Transverse colon (tissue), 4 donors: ENCODE measurements around the gene RAPGEF1. TPM values are rescaled to one million over a fixed set of nuclear protein-coding genes. Genes with fewer than 3 reads are reported as not detected.

Experiments used
- DNase-seq: peaks from one replicate; pipeline ENCODE4 v3.0.0-alpha.2; 2019
- H3K27ac ChIP-seq, 4 donors: fragments of 200-600 bp; sonication (generic); 2 replicates each; pipeline ENCODE4 v1.5.1; 2016 to 2018; ENCODE audit warnings: inconsistent platforms in 4 of 4
- H3K27me3 ChIP-seq: fragments of 200-600 bp; sonication (generic); 2 replicates; pipeline ENCODE4 v1.5.1; 2017; ENCODE audit warnings: inconsistent platforms
- H3K36me3 ChIP-seq, 4 donors: fragments of 200-600 bp; sonication (generic); 2 replicates each; pipeline ENCODE4 v1.5.1; 2017 to 2019; ENCODE audit warnings: inconsistent platforms in 4 of 4
- H3K4me1 ChIP-seq, 4 donors: fragments of 200-600 bp; sonication (generic); 2 replicates each; pipeline ENCODE4 v1.5.1; 2017 to 2020; ENCODE audit warnings: inconsistent platforms in 4 of 4
- H3K4me3 ChIP-seq, 4 donors: fragments of 200-600 bp; sonication (generic); 1 replicate in 1 of 4; 2 replicates in 3 of 4; pipeline versions ENCODE4 v1.5.1 to v1.6.1; 2017 to 2019; ENCODE audit warnings: inconsistent platforms in 4 of 4
- H3K9me3 ChIP-seq, 2 donors: fragments of 200-600 bp; sonication (generic); 2 replicates each; pipeline ENCODE4 v1.5.1; 2017 to 2019; ENCODE audit warnings: inconsistent platforms in 2 of 2
- CTCF ChIP-seq, 5 experiments: fragments of 200-600 bp in 3 of 5; fragments of 450-650 bp in 2 of 5; sonication (generic) in 3 of 5; IDR thresholded peaks; 1 replicate in 2 of 5; 2 replicates in 3 of 5; pipeline ENCODE4 v1.5.1; 2016 to 2017; ENCODE audit warnings: antibody characterized with exemption in 5 of 5, inconsistent platforms in 3 of 5, mild to moderate bottlenecking in 2 of 5, moderate library complexity in 1 of 5
- EP300 ChIP-seq: sonication (generic); formaldehyde crosslinking; IDR thresholded peaks from one replicate; pipeline ENCODE4 v1.6.1; 2017; ENCODE audit warnings: antibody characterized with exemption, low read depth
- POLR2A ChIP-seq: fragments of 450-650 bp; IDR thresholded peaks from one replicate; pipeline ENCODE4 v1.6.1; 2016; ENCODE audit warnings: antibody characterized with exemption, mild to moderate bottlenecking, moderate library complexity
- POLR2AphosphoS5 ChIP-seq, 3 donors: sonication (generic); formaldehyde crosslinking; IDR thresholded peaks; one replicate each; pipeline ENCODE4 v1.6.1; 2016; ENCODE audit warnings: antibody characterized with exemption in 3 of 3
- WGBS, 2 donors: methylation state at CpG; one replicate each; pipeline ENCODE4 v1.1.5; 2018; ENCODE audit warnings: low coverage in 1 of 2; 5-methylcytosine and 5-hydroxymethylcytosine counted together
- in situ Hi-C, 4 donors: fragments of 200-750 bp; cut with MboI; loops; one replicate each; pipeline versions ENCODE4 v1.15.0 to v1.15.1; 2017; ENCODE audit warnings: low sequenced_read_pairs in 3 of 4, low pct_ligation_motif_present in 1 of 4, low pct_unique_long_range_greater_than_20kb in 1 of 4
- intact Hi-C: fragments of 100-400 bp; cut with DNase I; formaldehyde crosslinking; loops from one replicate; pipeline ENCODE4 v1.15.1; 2023; ENCODE audit warnings: low total_unique reads
- total RNA-seq, 4 donors: library from RNA; depleted of rRNA; stranded (reverse); fragments of >200 nt; gene quantifications; one replicate each; pipeline ENCODE4 v1.1.0, GENCODE V29; 2016

Gene RAPGEF1
- total RNA-seq, 4 donors from 2014 or later: 49.8 to 86.0 (median 55.1) TPM

GRCh38 chr9:131629825-131630204 lies 110.1 kb downstream of the RAPGEF1 start:
- TF ChIP-seq EP300 (no peak), POLR2A (no peak), CTCF (IDR thresholded peaks at IDR 0.05) (no peak), POLR2AphosphoS5 (IDR thresholded peaks at IDR 0.05) (no peak)
- peak overlapping the region; percentile 81 to 88 (median 83) for H3K27ac ChIP-seq
- DNase-seq: no peak
- in situ Hi-C loops (no loop called here), intact Hi-C loops (no loop called here)
- no peaks in the 10 kb centered on the region for H3K9me3 ChIP-seq
- no peak overlapping the region for H3K4me3 ChIP-seq
- H3K36me3 ChIP-seq: no peaks in the 10 kb centered on the region
- H3K4me1 ChIP-seq: peaks cover 8 to 62% (median 36%) of the 10 kb centered on the region in 4 donors
- no peaks in the 10 kb centered on the region for H3K27me3 ChIP-seq
- WGBS, 2 donors: 87 to 100% methylated on average over 1 to 4 of the region's 4 CpGs

GRCh38 chr9:131629226-131629500 lies 110.7 kb downstream of the RAPGEF1 start:
- no peak for TF ChIP-seq CTCF (IDR thresholded peaks at IDR 0.05)
- no peak for TF ChIP-seq POLR2AphosphoS5 (IDR thresholded peaks at IDR 0.05)
- no peak for TF ChIP-seq POLR2A
- TF ChIP-seq EP300: no peak
- Histone ChIP-seq H3K4me1 (peaks cover 3 to 56% (median 32%) of the 10 kb centered on the region in 4 donors), H3K27ac (peak overlapping the region; percentile 81 to 88 (median 83)), H3K27me3 (no peaks in the 10 kb centered on the region), H3K36me3 (no peaks in the 10 kb centered on the region), H3K4me3 (no peak overlapping the region), H3K9me3 (no peaks in the 10 kb centered on the region)
- WGBS, 2 donors: 80 to 91% methylated on average over 1 to 4 of the region's 4 CpGs
- DNase-seq: no peak
- intact Hi-C loops: no loop called here
- in situ Hi-C loops: no loop called here

- Histone ChIP-seq H3K4me1 (peaks cover 3 to 54% (median 32%) of the 10 kb centered on the region in 4 donors), H3K9me3 (no peaks in the 10 kb centered on the region), H3K27ac (peak overlapping the region; percentile 81 to 88 (median 83)), H3K27me3 (no peaks in the 10 kb centered on the region), H3K36me3 (no peaks in the 10 kb centered on the region), H3K4me3 (no peak overlapping the region)
- TF ChIP-seq POLR2AphosphoS5 (IDR thresholded peaks at IDR 0.05) (no peak), CTCF (IDR thresholded peaks at IDR 0.05) (no peak), POLR2A (no peak), EP300 (no peak)
- in situ Hi-C loops (no loop called here), intact Hi-C loops (no loop called here)
- peak; percentile 48 for DNase-seq
- WGBS, 2 donors: 88 to 90% methylated on average over 2 to 19 of the region's 19 CpGs
Measured at GRCh38 chr9:131628459-131629225, 111.2 kb downstream of the RAPGEF1 start.

GRCh38 chr9:131627648-131628458 lies 112.0 kb downstream of the RAPGEF1 start:
- H3K4me3 ChIP-seq: peak overlapping the region in 3 of 4 donors; percentile 1 to 10 (median 7)
- no peaks in the 10 kb centered on the region for H3K9me3 ChIP-seq
- peak; percentile 94 for DNase-seq
- peak overlapping the region; percentile 81 to 88 (median 83) for H3K27ac ChIP-seq
- intact Hi-C loops: no loop called here
- peaks cover 3 to 54% (median 32%) of the 10 kb centered on the region in 4 donors for H3K4me1 ChIP-seq
- TF ChIP-seq POLR2AphosphoS5 (IDR thresholded peaks at IDR 0.05) (peak; percentile 60 to 88 (median 85)), CTCF (IDR thresholded peaks at IDR 0.05) (peak in 1 of 5 experiments; percentile 14), POLR2A (peak; percentile 79), EP300 (peak; percentile 72)
- WGBS, 2 donors: 49% methylated on average over 21 of the region's 21 CpGs; no CpG with 5 or more reads in 1 of the 2 donors
- H3K27me3 ChIP-seq: no peaks in the 10 kb centered on the region
- peaks cover 0 to 3% (median 0%) of the 10 kb centered on the region in 4 donors for H3K36me3 ChIP-seq
- in situ Hi-C loops: no loop called here
